Measurements from ENCODE around the gene CASTOR2.
"Not testable (repeated sequence)": the region's sequence is repeated elsewhere in the genome, so short reads cannot be mapped to it uniquely, and the experiment has no call there.

CASTOR2 gene

DNA sequence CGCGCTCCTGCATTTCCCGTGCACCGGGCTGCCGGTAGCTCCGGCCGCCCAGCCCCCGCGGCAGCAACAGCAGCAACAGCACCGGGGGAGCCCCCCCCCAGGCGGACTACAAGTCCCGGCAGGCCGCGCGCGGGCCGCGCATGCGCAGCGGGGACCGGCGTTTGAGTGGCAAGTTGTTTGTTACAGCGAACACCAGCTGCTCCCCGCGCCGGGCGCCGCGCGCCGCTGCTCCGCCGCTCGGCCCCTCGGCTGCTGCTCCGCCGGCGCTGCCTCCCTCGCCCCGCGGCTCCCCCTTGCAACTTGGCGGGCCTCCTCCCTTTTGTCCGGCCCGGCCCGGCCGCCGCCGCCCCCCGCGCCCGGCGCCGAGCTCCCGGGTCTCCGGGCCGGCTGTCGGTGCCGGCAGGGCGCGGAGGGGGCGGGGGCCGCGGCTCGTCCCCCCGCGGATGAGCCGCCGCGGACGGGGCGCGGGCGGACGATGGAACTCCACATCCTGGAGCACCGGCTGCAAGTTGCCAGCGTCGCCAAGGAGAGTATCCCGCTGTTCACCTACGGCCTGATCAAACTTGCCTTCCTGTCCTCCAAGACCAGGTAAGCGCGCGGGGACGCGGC lies at the start of gene CASTOR2:
TSS of gene CASTOR2 (plus strand) at position 195 of the 609 bp plus-strand sequence. CDS start at position 476, 281 bp downstream.
- peak; percentile 70 for DNase-seq

DNA sequence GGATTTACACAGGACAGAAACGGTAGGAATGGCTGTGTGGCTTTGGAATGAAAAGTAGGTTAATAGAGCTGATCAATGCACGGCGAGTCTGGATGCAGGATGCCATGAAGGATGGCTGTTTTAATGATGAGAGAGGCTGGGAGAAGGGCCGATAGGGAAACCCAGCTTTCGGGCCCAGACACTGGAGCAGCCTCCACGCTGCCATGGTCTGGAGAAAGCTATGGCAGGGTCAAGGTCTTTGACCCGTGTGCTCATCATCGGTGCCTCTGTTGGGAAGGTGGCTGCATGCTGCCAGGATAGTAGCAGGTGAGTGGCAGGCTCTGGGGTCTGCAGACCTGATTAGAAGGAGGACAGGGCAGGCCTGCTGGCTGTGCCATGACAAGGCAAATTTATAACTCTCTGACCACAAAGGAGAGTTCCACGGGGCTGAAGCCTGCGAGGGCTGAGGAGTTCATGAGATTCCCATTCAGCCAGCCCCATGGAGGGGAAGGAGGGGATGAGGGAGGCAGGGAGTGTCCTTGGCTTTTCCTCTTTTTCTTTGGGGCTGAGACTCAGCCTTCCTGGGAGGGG lies 42.1 kb upstream of the CASTOR2 start:
- not testable (repeated sequence) for DNase-seq

DNA sequence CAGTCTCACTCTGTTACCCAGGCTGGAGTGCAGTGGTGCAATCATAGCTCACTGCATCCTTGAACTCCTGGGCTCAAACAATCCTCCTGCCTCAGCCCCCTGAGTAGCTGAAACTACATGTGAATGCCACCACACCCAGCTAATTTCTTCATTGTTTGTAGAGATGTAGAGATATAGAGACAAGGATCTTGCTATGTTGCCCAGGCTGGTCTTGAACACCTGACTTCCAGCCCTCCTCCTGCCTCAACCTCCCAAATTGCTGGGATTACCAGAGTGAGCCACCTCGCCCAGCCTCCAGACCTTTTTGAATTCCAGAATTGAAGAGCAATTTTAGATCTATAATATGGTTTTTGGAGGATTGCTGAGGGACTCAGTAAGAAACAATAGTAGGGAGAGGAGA lies 40.9 kb upstream of the CASTOR2 start:
- not testable (repeated sequence) for DNase-seq

DNA sequence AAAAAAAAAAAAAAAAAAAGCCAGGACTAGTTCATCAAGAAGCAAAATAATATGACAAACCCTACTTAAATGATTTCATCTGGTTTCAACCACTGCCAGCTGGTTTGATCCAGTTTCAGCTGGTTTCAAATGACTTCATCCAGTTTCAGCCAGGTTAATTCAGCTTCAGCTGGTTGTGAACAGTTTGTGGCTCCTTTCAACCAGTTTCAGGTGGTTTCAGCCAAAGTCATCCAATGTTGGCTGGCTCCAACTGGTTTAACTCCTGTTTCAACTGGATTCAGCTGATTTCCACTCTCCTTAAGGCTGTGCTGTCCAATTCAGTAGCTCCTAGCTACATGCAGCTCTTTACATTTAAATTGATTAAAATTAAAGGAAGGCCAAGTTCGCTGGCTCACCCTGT lies 37.5 kb upstream of the CASTOR2 start:
- not testable (repeated sequence) for DNase-seq

DNA sequence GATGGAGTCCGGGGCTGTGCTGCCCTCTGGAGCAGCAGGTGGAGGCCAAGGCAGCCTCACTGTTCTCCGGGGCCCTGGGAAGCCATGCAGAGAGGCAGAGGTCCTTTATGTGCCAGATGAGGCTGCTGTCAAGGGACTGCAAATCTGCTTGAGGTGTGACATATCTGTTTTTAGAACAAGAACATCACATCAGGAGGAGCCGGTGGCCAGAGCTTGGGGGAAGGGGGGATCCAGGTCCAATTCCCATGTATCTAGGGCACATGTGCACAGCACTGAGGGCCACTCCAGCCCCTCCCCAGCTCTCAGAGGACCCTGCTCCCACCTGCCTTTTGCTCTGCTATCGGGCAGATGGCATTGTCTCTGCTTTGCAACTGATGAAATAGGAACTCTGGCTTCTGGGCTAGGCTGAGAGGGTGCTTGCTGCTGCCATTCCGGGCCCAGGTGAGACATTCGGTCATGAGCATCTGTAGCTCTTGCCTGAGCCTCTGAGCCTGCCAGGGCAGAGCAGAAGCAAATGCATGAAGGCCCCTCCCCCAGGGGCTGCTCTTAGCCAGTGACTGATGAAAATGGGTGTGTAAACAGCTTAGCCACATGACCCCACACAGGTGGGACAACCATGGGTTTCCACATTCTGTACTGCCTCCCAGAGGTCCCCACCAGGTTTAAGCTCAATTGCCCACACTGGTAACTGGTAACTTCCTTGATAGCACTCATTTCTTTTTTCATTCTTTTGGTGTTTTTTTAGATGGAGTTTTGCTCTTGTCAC lies 32.8 kb upstream of the CASTOR2 start:
- not testable (repeated sequence) for DNase-seq

DNA sequence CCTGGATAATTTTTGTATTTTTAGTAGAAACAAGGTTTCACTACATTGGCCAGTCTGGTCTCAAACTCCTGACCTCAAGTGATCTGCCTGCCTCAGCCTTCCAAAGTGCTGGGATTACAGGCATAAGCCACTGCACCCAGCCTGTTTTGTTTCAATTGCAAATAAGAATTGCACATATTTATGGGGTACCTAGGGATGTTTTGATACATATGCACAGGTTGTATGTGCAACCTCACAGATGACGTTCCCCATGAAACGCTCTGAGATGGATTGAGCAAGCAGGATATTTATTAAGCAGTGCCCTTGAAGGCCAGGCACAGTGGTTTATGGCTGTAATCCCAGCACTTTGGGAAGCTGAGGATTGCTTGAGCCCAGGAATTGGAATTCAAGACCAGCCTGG lies 25.1 kb upstream of the CASTOR2 start:
- DNase-seq, result not testable (repeated sequence)

DNA sequence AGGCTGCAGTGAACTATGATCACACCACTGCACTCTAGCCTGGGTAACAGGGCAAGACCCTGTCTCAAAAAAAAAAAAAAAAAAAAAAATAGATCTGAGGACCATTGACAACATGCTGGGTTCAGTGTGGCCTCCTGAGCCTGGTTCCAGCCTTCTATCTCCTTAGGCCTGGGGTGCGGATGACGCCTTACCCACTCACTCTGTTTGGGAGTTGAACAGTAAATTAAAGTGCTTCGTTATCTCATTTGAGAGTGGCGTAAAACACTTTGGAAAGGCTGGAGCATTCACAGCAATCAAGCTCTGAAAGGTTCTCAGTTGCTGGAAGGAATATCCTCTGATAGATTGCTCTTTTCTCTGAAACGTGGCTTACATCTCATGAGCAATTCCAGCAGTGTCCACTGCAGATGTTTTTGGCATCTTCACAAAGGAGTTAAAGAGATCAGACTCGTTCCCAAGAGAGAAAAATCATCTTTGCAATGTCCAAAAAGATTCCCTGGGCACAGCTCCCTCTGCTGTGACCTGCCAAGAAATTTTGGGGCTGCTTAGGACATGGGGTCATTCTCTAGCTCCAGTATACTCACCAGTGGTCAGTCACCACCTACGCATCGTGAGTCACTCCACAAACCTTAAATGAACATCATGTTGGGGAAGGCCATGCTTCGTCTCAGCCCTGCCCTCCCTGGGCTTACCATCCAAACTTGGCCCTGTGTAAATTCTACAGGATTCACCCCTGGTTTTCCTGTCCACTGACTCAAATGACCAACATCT lies 23.0 kb upstream of the CASTOR2 start:
- not testable (repeated sequence) for DNase-seq

DNA sequence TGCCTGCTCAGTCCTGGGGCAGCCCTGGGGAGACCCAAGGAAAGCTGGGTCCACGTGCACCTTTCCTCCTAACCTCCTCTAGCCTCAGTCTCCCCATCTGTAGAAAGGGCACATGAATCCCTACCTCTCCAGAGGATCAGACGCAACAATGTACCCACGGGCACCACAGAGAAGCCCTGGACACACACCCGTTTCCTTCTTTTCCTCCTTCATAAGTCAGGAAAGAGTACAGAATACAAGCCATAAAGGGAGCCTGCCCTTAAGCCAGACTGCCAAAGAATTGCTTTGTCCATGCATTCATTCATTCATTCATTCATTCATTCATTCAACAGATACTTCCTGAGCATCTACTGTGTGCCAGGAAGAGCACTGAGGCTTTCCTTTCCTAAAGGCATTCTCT lies 20.6 kb upstream of the CASTOR2 start:
- not testable (repeated sequence) for DNase-seq

DNA sequence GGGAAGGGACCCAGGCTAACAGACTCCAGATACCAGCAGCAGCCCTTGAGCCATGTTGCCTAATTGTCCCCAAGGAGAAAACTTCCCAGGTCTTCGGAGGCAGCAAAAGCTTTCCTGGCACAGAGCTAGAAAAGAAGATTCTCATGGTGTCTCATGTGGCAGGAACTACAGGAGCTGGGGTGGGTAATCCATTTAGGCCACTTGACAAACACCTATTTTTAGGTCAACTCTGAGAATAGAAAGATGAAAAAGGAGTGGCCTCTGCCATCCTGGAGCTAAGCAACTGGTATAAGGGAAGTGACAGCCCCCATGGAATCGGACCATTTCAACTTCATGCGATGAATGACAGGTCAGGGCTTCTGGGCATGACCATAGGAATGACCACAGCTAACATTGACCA lies 16.8 kb upstream of the CASTOR2 start:
- DNase-seq, result not testable (repeated sequence)

DNA sequence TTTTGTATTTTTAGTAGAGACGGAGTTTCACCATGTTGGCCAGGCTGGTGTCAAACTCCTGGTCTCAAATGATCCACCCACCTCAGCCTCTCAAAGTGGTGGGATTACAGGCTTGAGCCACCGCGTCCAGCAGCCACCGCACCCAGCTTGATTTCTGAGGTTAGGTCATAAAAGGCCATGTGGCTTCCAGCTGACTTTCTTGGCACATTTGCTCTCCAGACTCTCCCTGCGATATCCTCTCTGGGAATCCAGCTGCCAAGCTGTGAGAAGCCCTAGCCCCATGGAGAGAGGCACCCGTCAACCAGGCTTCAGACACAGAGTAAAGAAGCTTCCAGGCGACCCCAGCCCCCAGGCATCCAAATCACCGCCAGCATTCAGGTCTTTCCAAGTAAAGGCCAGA lies 10.7 kb upstream of the CASTOR2 start:
- DNase-seq, result not testable (repeated sequence)

DNA sequence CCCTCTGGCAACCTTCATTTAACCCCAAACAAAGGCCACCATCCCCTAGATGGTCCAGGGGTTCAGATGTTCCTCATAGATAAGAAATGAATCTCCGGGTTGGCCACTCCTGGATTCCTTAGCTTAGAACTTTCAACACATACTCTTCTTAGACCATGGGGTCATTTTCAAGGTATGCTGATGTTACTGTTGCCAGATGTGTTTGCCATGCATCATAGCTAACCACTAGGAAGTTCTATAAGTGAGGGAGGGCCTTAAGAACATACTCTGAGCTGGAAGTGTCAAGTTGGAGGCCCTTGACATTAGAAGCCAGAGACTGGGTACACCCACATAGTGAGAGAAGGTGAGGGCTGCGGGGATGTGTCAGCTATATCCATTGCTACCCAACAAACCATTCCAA lies 6.2 kb upstream of the CASTOR2 start:
- not testable (repeated sequence) for DNase-seq

DNA sequence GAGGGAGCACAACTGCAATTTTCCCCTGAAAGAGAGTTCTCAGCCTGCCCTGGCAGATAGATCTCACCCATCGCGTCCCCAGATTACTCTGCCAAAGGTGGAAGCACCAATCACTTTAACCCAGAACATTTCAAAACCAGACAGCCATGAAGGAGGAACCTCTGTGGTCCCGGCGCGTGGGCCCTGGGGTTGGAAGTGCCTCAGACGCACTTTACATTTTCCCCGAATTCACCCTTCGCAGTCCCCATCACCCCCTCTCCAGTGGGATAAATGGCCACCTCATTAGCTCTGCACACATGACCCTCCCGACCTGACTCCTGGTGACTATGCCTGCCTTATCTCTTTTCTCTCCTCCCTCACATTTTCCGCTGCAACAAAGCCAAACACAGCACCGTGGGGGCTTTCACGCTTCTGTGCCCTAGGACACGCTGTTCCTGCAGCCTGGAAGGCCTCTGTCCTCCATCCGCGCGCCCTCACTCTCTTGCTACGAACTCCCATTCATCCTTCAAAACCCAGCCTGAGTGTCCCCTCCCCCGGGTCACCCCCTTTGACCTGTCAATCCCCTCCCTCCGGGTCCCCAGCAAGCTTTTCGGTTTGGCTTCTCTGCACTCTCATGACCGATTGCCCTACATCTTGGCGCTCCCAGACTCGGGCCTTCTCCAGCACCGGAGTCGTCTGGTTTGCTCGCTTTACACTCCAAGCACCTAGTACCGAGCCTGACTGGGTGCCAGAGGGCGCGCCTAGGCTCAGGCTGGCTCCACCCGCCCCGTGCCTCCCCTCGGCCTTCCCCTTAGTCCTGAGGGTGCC lies 598 bp upstream of the CASTOR2 start:
- not testable (repeated sequence) for DNase-seq

DNA sequence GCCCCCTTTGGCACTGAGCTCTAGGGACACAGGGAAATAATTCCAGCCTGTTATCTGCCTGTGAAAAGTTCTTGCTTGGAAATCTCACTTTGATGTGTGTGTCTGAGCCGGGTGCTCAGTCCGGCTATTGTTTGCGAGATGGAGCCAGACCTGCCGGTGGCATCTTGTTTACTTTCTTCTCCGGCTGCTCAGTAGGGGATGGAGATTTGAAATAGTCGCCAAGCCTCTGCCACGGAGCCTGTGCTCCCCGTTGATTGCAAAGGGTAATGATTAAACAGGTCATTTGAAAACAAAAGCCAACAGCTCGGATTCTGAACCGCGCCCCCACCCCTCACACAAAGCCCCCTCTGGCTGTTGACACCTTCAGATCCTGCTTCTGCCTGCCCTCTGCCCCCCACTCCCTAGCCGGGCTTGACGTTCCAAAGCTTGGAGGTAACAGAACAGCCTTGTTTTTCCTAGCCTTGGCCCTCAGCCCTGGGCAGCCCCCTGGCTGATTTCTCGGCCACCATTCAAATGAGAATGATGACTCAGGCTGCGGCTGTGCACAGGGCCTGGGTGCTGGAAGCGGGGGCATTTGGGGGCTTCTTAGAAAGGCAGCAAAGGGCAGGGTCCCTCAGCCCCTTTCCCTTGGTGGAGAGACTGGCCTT lies 1.8 kb downstream of the CASTOR2 start:
- not testable (repeated sequence) for DNase-seq

DNA sequence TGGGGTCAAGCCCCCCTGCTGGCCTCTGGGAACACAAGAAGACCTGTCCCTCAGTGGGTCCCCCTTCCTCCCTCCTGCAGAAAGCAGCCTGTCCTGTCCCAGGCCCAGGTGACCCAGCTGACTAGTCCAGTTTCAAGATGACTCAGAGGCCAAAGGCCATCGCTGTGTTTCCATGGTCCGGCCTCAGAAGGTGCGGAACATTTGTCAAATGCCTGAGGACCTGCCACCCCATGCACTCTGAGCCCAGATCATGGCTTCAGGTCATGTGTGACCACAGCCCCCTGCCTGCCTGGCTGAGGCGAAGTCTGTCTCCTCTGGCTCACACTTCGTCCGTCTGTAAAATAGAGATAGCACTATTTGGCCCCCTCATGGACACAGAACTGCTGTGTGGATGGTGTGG lies 2.4 kb downstream of the CASTOR2 start:
- DNase-seq, result not testable (repeated sequence)

DNA sequence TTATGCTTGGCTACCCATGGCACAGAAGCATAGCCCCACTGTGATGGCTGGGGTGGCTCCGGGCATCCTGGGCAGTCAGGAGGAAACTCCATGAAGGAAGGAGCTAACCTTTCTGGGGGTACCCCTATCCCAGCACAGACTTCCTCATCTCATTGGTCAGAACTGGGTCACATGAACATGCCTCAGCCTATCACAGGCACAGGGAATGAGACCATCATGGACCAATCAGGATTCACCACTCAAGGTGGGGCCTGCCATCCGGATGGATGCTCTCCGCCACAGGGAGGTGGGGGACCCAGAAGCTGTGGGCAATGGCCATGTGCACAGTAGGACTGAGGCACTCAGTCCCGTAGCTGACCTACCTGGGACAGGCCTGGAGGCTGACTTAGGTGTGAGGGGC lies 6.9 kb downstream of the CASTOR2 start:
- DNase-seq, result not testable (repeated sequence)

DNA sequence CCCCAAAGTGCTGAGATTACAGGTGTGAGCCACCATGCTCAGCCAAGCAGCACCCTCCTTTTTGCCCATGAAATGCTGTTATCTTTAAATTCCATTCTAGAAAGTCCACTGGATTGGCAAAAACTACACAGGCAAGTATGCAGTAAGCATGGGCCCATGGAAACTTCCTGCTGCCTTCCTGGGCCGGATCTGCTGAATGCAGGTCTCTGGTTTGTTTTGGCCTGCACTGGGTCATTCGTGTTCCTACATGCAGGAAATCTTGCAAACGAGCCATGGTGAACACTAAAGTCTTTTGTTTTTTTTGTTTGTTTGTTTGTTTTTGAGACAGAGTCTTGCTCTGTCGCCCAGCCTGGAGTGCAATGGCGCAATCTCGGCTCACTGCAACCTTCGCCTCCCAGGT lies 7.9 kb downstream of the CASTOR2 start:
- DNase-seq, result not testable (repeated sequence)

DNA sequence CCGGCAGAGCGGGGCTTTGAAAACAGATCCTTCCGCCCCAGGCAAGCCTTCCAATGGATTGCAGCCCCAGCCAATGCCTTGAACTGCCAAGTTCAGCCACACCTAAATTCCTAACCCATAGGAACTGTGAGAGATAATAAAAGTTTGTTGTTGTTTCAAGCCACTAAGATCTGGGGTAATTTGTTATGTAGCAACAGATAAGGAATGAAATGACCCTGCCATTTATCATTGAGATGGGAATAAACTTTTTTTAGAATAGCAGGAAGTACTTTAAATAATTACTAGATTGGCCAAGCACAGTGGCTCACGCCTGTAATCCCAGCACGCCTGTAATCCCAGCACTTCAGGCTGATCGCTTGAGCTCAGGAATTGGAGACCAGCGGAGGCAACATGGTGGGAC lies 11.5 kb downstream of the CASTOR2 start:
- DNase-seq, result not testable (repeated sequence)

DNA sequence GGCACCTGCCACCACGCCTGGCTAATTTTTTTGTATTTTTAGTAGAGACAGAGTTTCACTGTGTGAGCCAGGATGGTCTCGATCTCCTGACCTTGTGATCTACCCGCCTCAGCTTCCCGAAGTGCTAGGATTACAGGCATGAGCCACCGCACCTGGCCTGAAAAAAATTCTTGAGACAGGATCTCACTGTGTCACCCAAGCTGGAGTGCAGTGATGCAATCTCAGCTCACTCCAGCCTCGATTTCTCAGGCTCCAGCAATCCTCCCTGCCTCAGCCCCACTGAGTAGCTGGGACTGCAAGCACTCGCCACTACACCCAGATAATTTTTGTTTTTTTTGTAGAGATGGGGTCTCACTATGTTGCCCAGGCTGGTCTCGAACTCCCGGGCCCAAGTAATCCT lies 13.0 kb downstream of the CASTOR2 start:
- DNase-seq, result not testable (repeated sequence)

DNA sequence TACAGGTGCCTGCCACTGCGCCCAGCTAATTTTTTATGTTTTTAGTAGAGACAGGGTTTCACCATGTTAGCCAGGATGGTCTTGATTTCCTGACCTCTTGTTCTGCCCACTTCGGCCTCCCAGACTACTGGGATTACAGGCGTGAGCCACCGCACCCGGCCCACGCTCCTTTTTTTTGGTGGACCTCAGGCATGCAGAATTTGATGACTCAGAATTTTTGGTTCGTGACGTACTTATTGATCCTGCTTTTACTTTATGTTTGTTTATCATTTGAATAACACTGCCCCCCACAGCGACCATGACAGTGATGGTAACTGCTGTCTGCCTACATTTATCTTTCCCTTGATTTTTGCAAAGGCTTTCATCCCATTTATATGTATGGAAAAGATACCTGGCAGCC lies 23.9 kb downstream of the CASTOR2 start:
- not testable (repeated sequence) for DNase-seq

DNA sequence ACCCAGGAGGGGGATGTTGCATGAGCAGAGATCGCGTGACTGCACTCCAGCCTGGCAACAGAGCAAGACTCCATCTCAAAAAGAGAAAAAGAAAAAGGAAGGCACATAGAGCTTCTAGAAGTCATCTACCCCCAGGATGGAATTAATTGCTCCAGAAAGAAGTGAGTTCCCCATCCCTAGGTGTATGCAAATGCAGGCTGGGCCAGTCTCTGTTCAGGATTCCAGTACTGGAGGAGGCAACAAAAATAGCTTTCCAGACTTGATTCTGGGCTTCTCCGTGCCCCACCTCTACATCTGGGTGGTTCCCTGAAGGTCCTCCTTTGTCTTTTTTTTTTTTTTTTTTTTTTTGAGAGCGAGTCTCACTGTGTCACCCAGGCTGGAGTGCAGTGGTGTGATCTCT lies 28.6 kb downstream of the CASTOR2 start:
- DNase-seq, result no peak

DNA sequence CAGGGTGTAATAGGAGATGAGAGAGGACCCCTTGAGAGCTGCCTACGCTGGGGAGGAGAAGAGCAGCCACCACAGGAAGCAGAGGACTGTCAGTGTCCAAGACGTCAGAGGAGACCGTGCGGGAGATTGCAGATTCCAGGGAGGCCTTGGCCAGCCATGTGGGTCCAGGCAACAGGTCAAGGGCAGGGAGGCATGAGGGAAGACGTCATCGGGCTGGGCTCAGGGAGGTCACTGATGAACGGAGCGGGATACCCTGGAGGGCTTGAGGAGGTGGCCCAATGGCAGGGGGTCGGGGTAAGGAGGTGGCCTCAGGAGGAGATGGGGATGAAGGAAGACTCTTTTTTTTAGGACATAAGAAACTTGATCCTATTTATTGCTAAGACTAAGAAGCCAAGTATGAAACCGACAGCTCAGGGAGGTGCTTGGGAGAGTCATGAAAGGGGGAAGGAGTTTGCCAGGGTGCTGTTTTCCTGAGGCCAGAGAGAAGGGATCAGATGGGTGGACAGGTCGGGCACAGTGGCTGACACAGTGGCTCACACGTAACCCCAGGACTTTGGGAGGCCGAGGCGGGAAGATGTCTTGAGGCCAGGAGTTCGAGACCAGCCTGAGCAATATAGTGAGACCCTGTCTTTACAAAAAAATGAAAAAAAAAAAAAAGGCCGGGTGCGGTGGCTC lies 30.5 kb downstream of the CASTOR2 start:
- not testable (repeated sequence) for DNase-seq

Data from stimulated activated CD4-positive, alpha-beta T cell treated with anti-CD3 and anti-CD28 coated beads, Interleukin-1b, Interleukin-23, amount 100 ng/mL, for 48 hours (primary cell).